Gastrocnemius medialis (tissue), 4 donors: Measurements from ENCODE around the gene FRMPD4.

Source experiments
- POLR2A ChIP-seq, 2 donors: fragments of 450-650 bp; IDR thresholded peaks; one replicate each; pipeline ENCODE4 v1.6.1; 2017; ENCODE audit warnings: antibody characterized with exemption in 2 of 2, mild to moderate bottlenecking in 2 of 2, moderate library complexity in 2 of 2
- TF ChIP-seq, protein P1 (sequence below), 5 experiments: fragments of 450-650 bp in 3 of 5; fragments of 200-600 bp in 2 of 5; sonication (generic) in 2 of 5; IDR thresholded peaks in 4 of 5; conservative IDR thresholded peaks in 1 of 5; 1 replicate in 4 of 5; 2 replicates in 1 of 5; pipeline ENCODE4 v1.5.1; 2016 to 2019; ENCODE audit warnings: antibody characterized with exemption in 5 of 5, mild to moderate bottlenecking in 3 of 5, moderate library complexity in 3 of 5

DNA sequence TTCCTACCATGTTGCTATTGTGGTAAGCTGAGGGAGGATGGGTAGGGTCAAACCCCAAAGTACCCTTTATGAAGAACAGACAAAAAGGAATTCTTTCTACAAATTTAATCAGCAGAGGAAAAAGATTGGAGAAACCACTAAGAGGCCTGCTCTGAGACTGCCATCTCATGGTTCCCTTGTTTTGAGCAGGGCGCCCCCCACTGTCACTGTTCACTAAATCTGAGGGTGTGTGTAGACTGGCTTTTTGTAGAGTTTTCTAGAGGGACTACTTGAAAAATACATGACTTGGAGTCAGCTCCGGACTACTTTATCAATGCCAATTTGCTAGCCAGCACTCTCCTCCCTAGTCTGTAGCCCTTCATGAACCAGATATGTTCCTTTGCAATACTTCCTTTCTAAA lies 324.8 kb downstream of the FRMPD4 start:
- TF ChIP-seq, protein P1, sequence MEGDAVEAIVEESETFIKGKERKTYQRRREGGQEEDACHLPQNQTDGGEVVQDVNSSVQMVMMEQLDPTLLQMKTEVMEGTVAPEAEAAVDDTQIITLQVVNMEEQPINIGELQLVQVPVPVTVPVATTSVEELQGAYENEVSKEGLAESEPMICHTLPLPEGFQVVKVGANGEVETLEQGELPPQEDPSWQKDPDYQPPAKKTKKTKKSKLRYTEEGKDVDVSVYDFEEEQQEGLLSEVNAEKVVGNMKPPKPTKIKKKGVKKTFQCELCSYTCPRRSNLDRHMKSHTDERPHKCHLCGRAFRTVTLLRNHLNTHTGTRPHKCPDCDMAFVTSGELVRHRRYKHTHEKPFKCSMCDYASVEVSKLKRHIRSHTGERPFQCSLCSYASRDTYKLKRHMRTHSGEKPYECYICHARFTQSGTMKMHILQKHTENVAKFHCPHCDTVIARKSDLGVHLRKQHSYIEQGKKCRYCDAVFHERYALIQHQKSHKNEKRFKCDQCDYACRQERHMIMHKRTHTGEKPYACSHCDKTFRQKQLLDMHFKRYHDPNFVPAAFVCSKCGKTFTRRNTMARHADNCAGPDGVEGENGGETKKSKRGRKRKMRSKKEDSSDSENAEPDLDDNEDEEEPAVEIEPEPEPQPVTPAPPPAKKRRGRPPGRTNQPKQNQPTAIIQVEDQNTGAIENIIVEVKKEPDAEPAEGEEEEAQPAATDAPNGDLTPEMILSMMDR (IDR thresholded peaks at IDR 0.05 in 4 of 5, conservative IDR thresholded peaks at IDR 0.05 in 1 of 5), result no peak
- TF ChIP-seq POLR2A (IDR thresholded peaks at IDR 0.05), result no peak
